NCI-H1417 treated with DMSO at 0.1 percent for 48 hours (cell line): ENCODE measurements around the gene AKR1C8.
"Not testable (repeated sequence)": the region's sequence is repeated elsewhere in the genome, so short reads cannot be mapped to it uniquely, and the experiment has no call there.

Source experiments
- DNase-seq: peaks from one replicate; lab custom pipeline; 2025; lab: John Stamatoyannopoulos, UW

AKR1C8 gene

GRCh38 chr10:5184987-5185775 lies at the start of gene AKR1C8:
AKR1C8 (minus strand) TSS chr10:5185150; CDS start chr10:5185104, 46 bp downstream.
- no peak for DNase-seq

GRCh38 chr10:5234106-5234860 lies 49.3 kb upstream of the AKR1C8 start:
- no peak for DNase-seq

- no peak for DNase-seq
Observed at GRCh38 chr10:5233324-5233723, 48.4 kb upstream of the AKR1C8 start.

GRCh38 chr10:5229019-5229418 lies 44.1 kb upstream of the AKR1C8 start:
- no peak for DNase-seq

- not testable (repeated sequence) for DNase-seq
Observed at GRCh38 chr10:5222942-5223341, 38.0 kb upstream of the AKR1C8 start.

GRCh38 chr10:5219262-5219661 lies 34.3 kb upstream of the AKR1C8 start:
- no peak for DNase-seq

- DNase-seq = no peak
Observed at GRCh38 chr10:5216801-5217200, 31.9 kb upstream of the AKR1C8 start.

- no peak for DNase-seq
Observed at GRCh38 chr10:5211696-5212536, 27.0 kb upstream of the AKR1C8 start.

- DNase-seq = not testable (repeated sequence)
Observed at GRCh38 chr10:5210261-5210660, 25.3 kb upstream of the AKR1C8 start.

GRCh38 chr10:5209776-5210175 lies 24.8 kb upstream of the AKR1C8 start:
- DNase-seq = not testable (repeated sequence)

- DNase-seq = no peak
Observed at GRCh38 chr10:5206799-5207198, 21.8 kb upstream of the AKR1C8 start.

GRCh38 chr10:5199398-5199797 lies 14.4 kb upstream of the AKR1C8 start:
- no peak for DNase-seq

- no peak for DNase-seq
Observed at GRCh38 chr10:5198386-5198785, 13.4 kb upstream of the AKR1C8 start.

GRCh38 chr10:5196702-5197113 lies 11.8 kb upstream of the AKR1C8 start, which contains the start of gene AKR1C4:
AKR1C4 (plus strand) TSS chr10:5196837; CDS start chr10:5196868, 31 bp downstream.
- no peak for DNase-seq

- DNase-seq = no peak
Observed at GRCh38 chr10:5195727-5196374, 10.9 kb upstream of the AKR1C8 start.

- DNase-seq = no peak
Observed at GRCh38 chr10:5194431-5194830, 9.5 kb upstream of the AKR1C8 start.

GRCh38 chr10:5188358-5188757 lies 3.4 kb upstream of the AKR1C8 start:
- DNase-seq = no peak

- DNase-seq = no peak
Observed at GRCh38 chr10:5187867-5188266, 2.9 kb upstream of the AKR1C8 start.

- DNase-seq = no peak
Observed at GRCh38 chr10:5183923-5184322, 1.0 kb downstream of the AKR1C8 start.

GRCh38 chr10:5180503-5180902 lies 4.4 kb downstream of the AKR1C8 start:
- DNase-seq = not testable (repeated sequence)

- not testable (repeated sequence) for DNase-seq
Observed at GRCh38 chr10:5175581-5175980, 9.4 kb downstream of the AKR1C8 start.
